Left ventricle myocardium inferior (tissue), 1 donor: ENCODE measurements around the gene FLT3LG. TPM values are rescaled to one million over a fixed set of nuclear protein-coding genes. Genes with fewer than 3 reads are reported as not detected.

Experiments
- DNase-seq: peaks from one replicate; pipeline ENCODE4 v3.0.0-alpha.2; 2020
- H3K27ac ChIP-seq: fragments of 200-600 bp; replicated peaks from 2 replicates; pipeline ENCODE4 v1.8.0; 2021
- H3K27me3 ChIP-seq: fragments of 200-600 bp; 2 replicates; pipeline ENCODE4 v1.8.0; 2021; ENCODE audit warnings: low read depth
- H3K36me3 ChIP-seq: fragments of 200-600 bp; 2 replicates; pipeline ENCODE4 v1.8.0; 2021
- H3K4me1 ChIP-seq: fragments of 200-600 bp; 2 replicates; pipeline ENCODE4 v1.8.0; 2021
- H3K4me3 ChIP-seq: fragments of 200-600 bp; 2 replicates; pipeline ENCODE4 v1.8.0; 2021; ENCODE audit warnings: mild to moderate bottlenecking, moderate library complexity
- H3K9me3 ChIP-seq: fragments of 200-600 bp; replicated peaks from 2 replicates; pipeline ENCODE4 v1.8.0; 2021
- CTCF ChIP-seq: fragments of 200-600 bp; IDR thresholded peaks from 2 replicates; pipeline ENCODE4 v1.8.0; 2021; ENCODE audit warnings: antibody characterized with exemption, mild to moderate bottlenecking, borderline replicate concordance
- intact Hi-C: fragments of 100-400 bp; cut with micrococcal nuclease; formaldehyde crosslinking; loops from one replicate; pipeline ENCODE4 v1.11.0; 2022
- total RNA-seq: library from RNA; stranded (reverse); fragmentation: NEBNext Ultra II Directional; extraction: Animal tissue kit (Norgen Biotek cat#: 25700); gene quantifications from one replicate; pipeline ENCODE4 v1.2.1, GENCODE V29; 2021
- donor health status: DM: no; HTN: yes; CAD: no; lungs with severe emphysema.

The FLT3LG gene
- total RNA-seq, 1 donor from 2014 or later: 3.1 TPM

GRCh38 chr19:49428547-49429451 lies 45.2 kb upstream of the FLT3LG start:
- peak overlapping the region; percentile 36 for H3K4me3 ChIP-seq
- peaks cover 20% of the 10 kb centered on the region for H3K4me1 ChIP-seq
- peaks cover 100% of the 10 kb centered on the region for H3K27me3 ChIP-seq
- H3K27ac ChIP-seq: no peak overlapping the region
- no peaks in the 10 kb centered on the region for H3K9me3 ChIP-seq
- no peaks in the 10 kb centered on the region for H3K36me3 ChIP-seq
- no peak for TF ChIP-seq CTCF
- intact Hi-C loops: no loop called here
- DNase-seq: no peak

- TF ChIP-seq CTCF: no peak
- H3K36me3 ChIP-seq: no peaks in the 10 kb centered on the region
- no peak for DNase-seq
- intact Hi-C loops: no loop called here
- H3K27me3 ChIP-seq: peaks cover 100% of the 10 kb centered on the region
- H3K9me3 ChIP-seq: no peaks in the 10 kb centered on the region
- H3K27ac ChIP-seq: no peak overlapping the region
- H3K4me1 ChIP-seq: peaks cover 18% of the 10 kb centered on the region
- H3K4me3 ChIP-seq: no peak overlapping the region
These were observed 43.8 kb upstream of the FLT3LG start for GRCh38 chr19:49430172-49430677.

GRCh38 chr19:49430678-49431329 lies 43.2 kb upstream of the FLT3LG start:
- TF ChIP-seq CTCF: no peak

GRCh38 chr19:49431330-49431749 lies 42.7 kb upstream of the FLT3LG start:
- Histone ChIP-seq H3K4me1 (peaks cover 13% of the 10 kb centered on the region), H3K9me3 (no peaks in the 10 kb centered on the region), H3K27ac (no peak overlapping the region), H3K27me3 (peaks cover 100% of the 10 kb centered on the region), H3K36me3 (no peaks in the 10 kb centered on the region), H3K4me3 (no peak overlapping the region)
- DNase-seq: no peak
- TF ChIP-seq CTCF: no peak
- intact Hi-C loops: no loop called here

More at GRCh38 chr19:49430678-49431329, 43.2 kb upstream of the FLT3LG start:
- Histone ChIP-seq H3K27ac (no peak overlapping the region), H3K9me3 (no peaks in the 10 kb centered on the region), H3K4me3 (no peak overlapping the region), H3K4me1 (peaks cover 18% of the 10 kb centered on the region), H3K27me3 (peaks cover 100% of the 10 kb centered on the region), H3K36me3 (no peaks in the 10 kb centered on the region)
- DNase-seq: no peak
- intact Hi-C loops: no loop called here

- Histone ChIP-seq H3K9me3 (no peaks in the 10 kb centered on the region), H3K27ac (no peak overlapping the region), H3K4me1 (peaks cover 12% of the 10 kb centered on the region), H3K27me3 (peaks cover 100% of the 10 kb centered on the region), H3K4me3 (no peak overlapping the region), H3K36me3 (no peaks in the 10 kb centered on the region)
- DNase-seq: no peak
- no peak for TF ChIP-seq CTCF
- intact Hi-C loops: no loop called here
These were observed 41.6 kb upstream of the FLT3LG start for GRCh38 chr19:49432141-49433073.
